ENCODE data around the gene SSBP3. TPM values are rescaled to one million over a fixed set of nuclear protein-coding genes. Genes with fewer than 3 reads are reported as not detected.

Gene SSBP3
- total and polyA plus RNA-seq, 2 experiments from 2014 or later, result 6.2 to 19.9 TPM

- in situ Hi-C loops (cut with MboI), result no loop called here
- H3K27me3 ChIP-seq (replicated peaks; ENCODE audit: insufficient read depth), result no peaks in the 10 kb centered on the region
- peaks cover 16% of the 10 kb centered on the region for H3K4me1 ChIP-seq (ENCODE audit: insufficient read depth)
- no peaks in the 10 kb centered on the region for H3K9me2 ChIP-seq (ENCODE audit: insufficient read depth)
- no peak overlapping the region for H3K4me3 ChIP-seq
- no peak overlapping the region for H2AFZ ChIP-seq
- no peak overlapping the region for H3K9ac ChIP-seq
- H4K20me1 ChIP-seq (ENCODE audit: insufficient read depth), result no peaks in the 10 kb centered on the region
- no peak for TF ChIP-seq EZH2 (IDR thresholded peaks at IDR 0.05; ENCODE audit: insufficient read depth, poor library complexity, severe bottlenecking)
- TF ChIP-seq EZH2phosphoT487 (IDR thresholded peaks at IDR 0.05; ENCODE audit: insufficient read depth, low read depth), result no peak
- H3K36me3 ChIP-seq (ENCODE audit: low read depth), result no peaks in the 10 kb centered on the region
- peak; percentile 38 for DNase-seq
- WGBS, 2 experiments (ENCODE audit: low coverage in 1 of 2, low lambda C conversion rate in 2 of 2, missing lambda C conversion rate in 2 of 2), result 67 to 70% methylated on average over 16 to 17 of the region's 17 CpGs
- no peaks in the 10 kb centered on the region for H3F3A ChIP-seq (ENCODE audit: insufficient read depth)
- H3K79me2 ChIP-seq (ENCODE audit: insufficient read depth), result peaks cover 92% of the 10 kb centered on the region
- no peak overlapping the region for H3K4me2 ChIP-seq (ENCODE audit: unreplicated experiment)
- H3K9me3 ChIP-seq (ENCODE audit: low read depth), result no peaks in the 10 kb centered on the region
- H3K27ac ChIP-seq, result no peak overlapping the region
Measured at GRCh38 chr1:54352755-54353154, 53.4 kb downstream of the SSBP3 start.

GRCh38 chr1:54350360-54350759, 55.8 kb downstream of the SSBP3 start:
- H3K36me3 ChIP-seq (ENCODE audit: low read depth), result no peaks in the 10 kb centered on the region
- TF ChIP-seq EZH2 (IDR thresholded peaks at IDR 0.05; ENCODE audit: insufficient read depth, poor library complexity, severe bottlenecking) (no peak), EZH2phosphoT487 (IDR thresholded peaks at IDR 0.05; ENCODE audit: insufficient read depth, low read depth) (no peak)
- H3K9me3 ChIP-seq (ENCODE audit: low read depth), result no peaks in the 10 kb centered on the region
- no peak overlapping the region for H3K4me3 ChIP-seq
- no peak overlapping the region for H3K4me2 ChIP-seq (ENCODE audit: unreplicated experiment)
- H4K20me1 ChIP-seq (ENCODE audit: insufficient read depth), result no peaks in the 10 kb centered on the region
- H3F3A ChIP-seq (ENCODE audit: insufficient read depth), result no peaks in the 10 kb centered on the region
- no peak overlapping the region for H3K27ac ChIP-seq
- no peaks in the 10 kb centered on the region for H3K27me3 ChIP-seq (replicated peaks; ENCODE audit: insufficient read depth)
- 52% methylated on average over 5 of the region's 5 CpGs for WGBS, 2 experiments (ENCODE audit: low coverage in 1 of 2, low lambda C conversion rate in 2 of 2, missing lambda C conversion rate in 2 of 2)
- no peak for DNase-seq
- H3K9me2 ChIP-seq (ENCODE audit: insufficient read depth), result no peaks in the 10 kb centered on the region
- no peak overlapping the region for H2AFZ ChIP-seq
- in situ Hi-C loops (cut with MboI), result no loop called here
- H3K4me1 ChIP-seq (ENCODE audit: insufficient read depth), result peaks cover 16% of the 10 kb centered on the region
- H3K79me2 ChIP-seq (ENCODE audit: insufficient read depth), result peaks cover 93% of the 10 kb centered on the region
- no peak overlapping the region for H3K9ac ChIP-seq

GRCh38 chr1:54348700-54349021, 57.5 kb downstream of the SSBP3 start:
- Histone ChIP-seq H4K20me1 (ENCODE audit: insufficient read depth) (no peaks in the 10 kb centered on the region), H3K4me3 (no peak overlapping the region), H3K9me2 (ENCODE audit: insufficient read depth) (no peaks in the 10 kb centered on the region), H2AFZ (no peak overlapping the region), H3K79me2 (ENCODE audit: insufficient read depth) (peaks cover 92% of the 10 kb centered on the region), H3K27ac (no peak overlapping the region), H3K4me2 (ENCODE audit: unreplicated experiment) (no peak overlapping the region), H3K9ac (no peak overlapping the region), H3K9me3 (ENCODE audit: low read depth) (no peaks in the 10 kb centered on the region), H3K36me3 (ENCODE audit: low read depth) (no peaks in the 10 kb centered on the region), H3K4me1 (ENCODE audit: insufficient read depth) (peaks cover 16% of the 10 kb centered on the region), H3K27me3 (replicated peaks; ENCODE audit: insufficient read depth) (no peaks in the 10 kb centered on the region), H3F3A (ENCODE audit: insufficient read depth) (no peaks in the 10 kb centered on the region)
- no peak for TF ChIP-seq EZH2phosphoT487 (IDR thresholded peaks at IDR 0.05; ENCODE audit: insufficient read depth, low read depth)
- TF ChIP-seq EZH2 (IDR thresholded peaks at IDR 0.05; ENCODE audit: insufficient read depth, poor library complexity, severe bottlenecking), result no peak
- 96 to 98% methylated on average over 5 of the region's 5 CpGs for WGBS, 2 experiments (ENCODE audit: low coverage in 1 of 2, low lambda C conversion rate in 2 of 2, missing lambda C conversion rate in 2 of 2)
- in situ Hi-C loops (cut with MboI), result no loop called here
- DNase-seq, result no peak

- Histone ChIP-seq H3K79me2 (ENCODE audit: insufficient read depth) (peaks cover 92% of the 10 kb centered on the region), H3K27ac (no peak overlapping the region), H4K20me1 (ENCODE audit: insufficient read depth) (no peaks in the 10 kb centered on the region), H3K9ac (no peak overlapping the region), H3K4me3 (no peak overlapping the region), H3K4me1 (ENCODE audit: insufficient read depth) (peaks cover 16% of the 10 kb centered on the region), H3K9me2 (ENCODE audit: insufficient read depth) (no peaks in the 10 kb centered on the region), H3F3A (ENCODE audit: insufficient read depth) (no peaks in the 10 kb centered on the region), H3K27me3 (replicated peaks; ENCODE audit: insufficient read depth) (no peaks in the 10 kb centered on the region), H3K4me2 (ENCODE audit: unreplicated experiment) (no peak overlapping the region), H2AFZ (no peak overlapping the region), H3K9me3 (ENCODE audit: low read depth) (no peaks in the 10 kb centered on the region), H3K36me3 (ENCODE audit: low read depth) (no peaks in the 10 kb centered on the region)
- no peak for DNase-seq
- TF ChIP-seq EZH2 (IDR thresholded peaks at IDR 0.05; ENCODE audit: insufficient read depth, poor library complexity, severe bottlenecking) (no peak), EZH2phosphoT487 (IDR thresholded peaks at IDR 0.05; ENCODE audit: insufficient read depth, low read depth) (no peak)
- in situ Hi-C loops (cut with MboI), result no loop called here
- WGBS, 2 experiments (ENCODE audit: low coverage in 1 of 2, low lambda C conversion rate in 2 of 2, missing lambda C conversion rate in 2 of 2), result 92 to 94% methylated on average over 11 to 14 of the region's 14 CpGs
Measured at GRCh38 chr1:54347955-54348699, 58.1 kb downstream of the SSBP3 start.
